Measurements from ENCODE around the gene SIVA1. TPM values are rescaled to one million over a fixed set of nuclear protein-coding genes. Genes with fewer than 3 reads are reported as not detected.
A peak's percentile ranks its signal among the peaks of the same experiment; 100 is the strongest.

The SIVA1 gene
- total and polyA plus RNA-seq, 3 experiments from 2014 or later, result 150 to 227 (median 175) TPM

DNA sequence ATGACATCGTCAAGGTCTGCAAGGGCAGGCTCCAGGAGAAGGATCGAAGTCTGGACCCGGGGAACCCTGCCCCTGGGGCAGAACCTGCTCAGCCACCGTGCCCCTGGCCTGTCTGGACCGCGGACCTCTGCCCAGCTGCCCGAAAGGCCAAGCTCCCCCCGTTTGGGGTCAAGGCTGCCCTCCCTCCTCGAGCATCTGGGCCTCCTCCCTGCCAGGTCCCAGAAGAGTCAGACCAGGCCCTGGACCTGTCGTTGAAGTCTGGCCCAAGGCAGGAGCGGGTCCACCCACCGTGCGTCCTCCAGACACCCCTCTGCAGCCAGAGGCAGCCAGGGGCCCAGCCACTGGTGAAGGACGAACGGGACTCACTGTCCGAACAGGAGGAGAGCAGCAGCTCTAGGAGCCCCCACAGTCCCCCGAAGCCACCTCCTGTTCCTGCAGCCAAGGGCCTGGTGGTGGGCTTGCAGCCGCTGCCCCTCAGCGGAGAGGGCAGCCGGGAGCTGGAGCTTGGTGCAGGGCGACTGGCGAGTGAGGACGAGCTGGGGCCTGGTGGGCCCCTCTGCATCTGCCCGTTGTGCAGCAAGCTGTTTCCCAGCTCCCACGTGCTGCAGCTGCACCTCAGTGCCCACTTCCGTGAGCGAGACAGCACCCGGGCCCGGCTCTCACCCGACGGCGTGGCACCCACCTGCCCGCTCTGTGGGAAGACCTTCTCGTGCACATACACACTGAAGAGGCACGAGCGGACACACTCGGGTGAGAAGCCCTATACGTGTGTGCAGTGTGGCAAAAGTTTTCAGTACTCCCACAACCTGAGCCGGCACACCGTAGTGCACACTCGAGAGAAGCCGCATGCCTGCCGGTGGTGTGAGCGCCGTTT lies 48.8 kb downstream of the SIVA1 start:
- Mint-ChIP-seq H3K4me3 (peak overlapping the region; percentile 83 to 93 (median 86)), H3K27me3 (no peaks in the 10 kb centered on the region), H3K36me3 (peaks cover 0 to 3% (median 0%) of the 10 kb centered on the region in 3 donors), H3K9me3 (no peaks in the 10 kb centered on the region), H3K4me1 (peaks cover 9 to 53% (median 17%) of the 10 kb centered on the region in 3 donors), H3K27ac (peak overlapping the region in 6 of 8 donors; percentile 26 to 96 (median 69))
- Histone ChIP-seq H3K4me1 (ENCODE audit: insufficient read depth, low read length) (peaks cover 20% of the 10 kb centered on the region), H3K36me3 (ENCODE audit: insufficient read depth, low read length) (no peaks in the 10 kb centered on the region), H3K9me3 (ENCODE audit: low read length) (no peaks in the 10 kb centered on the region), H3K4me3 (ENCODE audit: low read length) (peak overlapping the region; percentile 66), H3K27me3 (ENCODE audit: insufficient read depth, low read length, poor library complexity, severe bottlenecking) (no peaks in the 10 kb centered on the region), H3K27ac (ENCODE audit: low read depth, low read length) (peak overlapping the region; percentile 38)
- DNase-seq, result no peak
- CTCF ChIA-PET, result interaction anchor here (0.9 to 2.3 kb wide), 5 partner anchors 8 to 33 kb away, joined by 4 to 15 read pairs (median 6); no protein-coding TSS in a partner anchor
- POLR2A ChIA-PET, result interaction anchor here (1.1 to 1.9 kb wide), 3 partner anchors 10 to 49 kb away, joined by 5 to 11 read pairs (median 8); partner anchors contain the start of gene SIVA1

DNA sequence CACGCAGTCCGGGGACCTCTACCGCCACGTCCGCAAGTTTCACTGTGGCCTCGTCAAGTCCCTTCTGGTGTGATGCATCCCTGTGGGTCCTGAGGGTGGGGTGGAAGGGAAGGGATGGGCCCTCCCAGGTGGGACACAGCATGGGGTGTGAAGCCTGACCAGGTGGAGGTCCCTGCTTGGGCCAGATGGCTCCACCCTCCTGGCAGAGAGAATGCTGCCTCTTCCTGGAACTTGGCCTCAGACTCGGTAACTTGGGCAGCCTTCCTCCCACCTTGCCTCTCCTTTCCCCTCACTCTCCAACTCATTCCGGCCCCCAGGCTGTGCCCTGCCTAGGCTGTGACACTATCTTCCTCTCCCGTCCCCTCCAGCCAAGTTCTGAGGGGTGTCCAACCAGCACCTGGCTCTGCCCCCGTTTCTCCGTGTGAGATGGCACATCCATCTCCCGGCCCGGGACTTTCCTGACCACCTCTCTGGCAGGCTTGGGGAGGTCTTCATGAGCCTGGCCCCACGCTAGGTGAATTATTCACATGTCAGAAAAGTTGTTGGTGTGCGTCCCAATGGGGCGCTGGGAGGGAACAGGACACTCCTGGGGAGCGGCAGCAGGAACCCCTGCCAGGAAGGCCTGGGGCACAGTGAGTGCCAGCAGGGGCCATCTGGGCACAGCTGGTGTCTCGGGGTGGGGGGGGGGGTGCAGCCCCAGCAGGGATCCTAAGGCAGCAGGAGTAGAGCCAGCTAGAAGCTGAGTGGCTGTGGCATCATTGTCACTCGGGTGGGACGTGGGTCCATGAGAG lies 49.6 kb downstream of the SIVA1 start:
- DNase-seq, result no peak
- peaks cover 9 to 46% (median 17%) of the 10 kb centered on the region in 3 donors for H3K4me1 Mint-ChIP-seq
- peak overlapping the region in 5 of 7 donors; percentile 43 to 88 (median 67) for H3K4me3 Mint-ChIP-seq
- Histone ChIP-seq H3K36me3 (ENCODE audit: insufficient read depth, low read length) (no peaks in the 10 kb centered on the region), H3K4me3 (ENCODE audit: low read length) (no peak overlapping the region), H3K4me1 (ENCODE audit: insufficient read depth, low read length) (peaks cover 20% of the 10 kb centered on the region), H3K27ac (ENCODE audit: low read depth, low read length) (no peak overlapping the region), H3K27me3 (ENCODE audit: insufficient read depth, low read length, poor library complexity, severe bottlenecking) (no peaks in the 10 kb centered on the region), H3K9me3 (ENCODE audit: low read length) (no peaks in the 10 kb centered on the region)
- no peaks in the 10 kb centered on the region for H3K9me3 Mint-ChIP-seq
- peak overlapping the region in 2 of 8 donors; percentile 74 to 96 for H3K27ac Mint-ChIP-seq
- peaks cover 0 to 3% (median 0%) of the 10 kb centered on the region in 3 donors for H3K36me3 Mint-ChIP-seq
- ChIA-PET POLR2A (no interaction called here), CTCF (interaction anchor here (1.9 to 2.3 kb wide), 2 partner anchors 10 to 24 kb away, joined by 6 to 15 read pairs; no protein-coding TSS in a partner anchor)
- no peaks in the 10 kb centered on the region for H3K27me3 Mint-ChIP-seq

- H3K4me3 ChIP-seq (ENCODE audit: low read length), result no peak overlapping the region
- peaks cover 0 to 3% (median 0%) of the 10 kb centered on the region in 3 donors for H3K36me3 Mint-ChIP-seq
- no peak for DNase-seq
- no peaks in the 10 kb centered on the region for H3K9me3 ChIP-seq (ENCODE audit: low read length)
- H3K27ac Mint-ChIP-seq, result peak overlapping the region in 1 of 8 donors; percentile 78
- POLR2A ChIA-PET, result interaction anchor here (0.6 kb wide), 1 partner anchor 69 kb away, joined by 6 read pairs; no protein-coding TSS in a partner anchor
- peaks cover 9 to 42% (median 17%) of the 10 kb centered on the region in 3 donors for H3K4me1 Mint-ChIP-seq
- CTCF ChIA-PET, result no interaction called here
- no peaks in the 10 kb centered on the region for H3K27me3 ChIP-seq (ENCODE audit: insufficient read depth, low read length, poor library complexity, severe bottlenecking)
- H3K27me3 Mint-ChIP-seq, result no peaks in the 10 kb centered on the region
- peaks cover 20% of the 10 kb centered on the region for H3K4me1 ChIP-seq (ENCODE audit: insufficient read depth, low read length)
- H3K36me3 ChIP-seq (ENCODE audit: insufficient read depth, low read length), result no peaks in the 10 kb centered on the region
- no peak overlapping the region for H3K27ac ChIP-seq (ENCODE audit: low read depth, low read length)
- H3K9me3 Mint-ChIP-seq, result no peaks in the 10 kb centered on the region
- peak overlapping the region in 1 of 7 donors; percentile 24 for H3K4me3 Mint-ChIP-seq
Measured at GRCh38 chr14:104803280-104803911, 50.4 kb downstream of the SIVA1 start.

DNA sequence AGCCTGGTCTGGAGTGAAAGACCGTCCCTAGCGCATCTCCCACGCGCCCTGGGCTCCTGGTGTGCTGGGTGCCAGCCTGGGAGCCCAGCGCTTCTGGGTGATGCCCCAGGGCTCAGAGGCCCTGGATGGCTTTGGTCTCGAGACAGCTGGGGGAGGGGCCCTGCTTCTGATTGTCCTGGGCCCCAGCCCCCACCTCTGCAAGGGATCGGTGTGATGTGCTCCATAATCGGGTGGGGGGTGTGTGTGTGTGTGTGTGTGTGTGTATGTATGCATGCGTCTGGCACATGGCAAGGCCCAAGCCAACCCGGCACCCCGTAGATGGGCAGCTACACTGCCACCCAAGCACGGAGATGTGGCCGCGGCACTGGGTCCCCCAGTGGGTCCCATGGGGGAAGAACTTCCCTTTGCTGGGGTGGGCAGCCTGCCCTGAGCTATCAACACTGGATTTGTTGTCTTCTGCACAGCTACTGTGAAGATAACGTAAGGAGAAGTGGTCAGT lies 51.0 kb downstream of the SIVA1 start:
- Histone ChIP-seq H3K27me3 (ENCODE audit: insufficient read depth, low read length, poor library complexity, severe bottlenecking) (no peaks in the 10 kb centered on the region), H3K9me3 (ENCODE audit: low read length) (no peaks in the 10 kb centered on the region), H3K36me3 (ENCODE audit: insufficient read depth, low read length) (no peaks in the 10 kb centered on the region), H3K27ac (ENCODE audit: low read depth, low read length) (peak overlapping the region; percentile 38), H3K4me3 (ENCODE audit: low read length) (no peak overlapping the region), H3K4me1 (ENCODE audit: insufficient read depth, low read length) (peaks cover 20% of the 10 kb centered on the region)
- ChIA-PET POLR2A (interaction anchor here (0.6 kb wide), 1 partner anchor 69 kb away, joined by 6 read pairs; no protein-coding TSS in a partner anchor), CTCF (no interaction called here)
- Mint-ChIP-seq H3K4me3 (peak overlapping the region in 2 of 7 donors; percentile 24), H3K9me3 (no peaks in the 10 kb centered on the region), H3K27me3 (no peaks in the 10 kb centered on the region), H3K4me1 (peaks cover 9 to 38% (median 13%) of the 10 kb centered on the region in 3 donors), H3K36me3 (peaks cover 0 to 3% (median 0%) of the 10 kb centered on the region in 3 donors), H3K27ac (no peak overlapping the region)
- no peak for DNase-seq

DNA sequence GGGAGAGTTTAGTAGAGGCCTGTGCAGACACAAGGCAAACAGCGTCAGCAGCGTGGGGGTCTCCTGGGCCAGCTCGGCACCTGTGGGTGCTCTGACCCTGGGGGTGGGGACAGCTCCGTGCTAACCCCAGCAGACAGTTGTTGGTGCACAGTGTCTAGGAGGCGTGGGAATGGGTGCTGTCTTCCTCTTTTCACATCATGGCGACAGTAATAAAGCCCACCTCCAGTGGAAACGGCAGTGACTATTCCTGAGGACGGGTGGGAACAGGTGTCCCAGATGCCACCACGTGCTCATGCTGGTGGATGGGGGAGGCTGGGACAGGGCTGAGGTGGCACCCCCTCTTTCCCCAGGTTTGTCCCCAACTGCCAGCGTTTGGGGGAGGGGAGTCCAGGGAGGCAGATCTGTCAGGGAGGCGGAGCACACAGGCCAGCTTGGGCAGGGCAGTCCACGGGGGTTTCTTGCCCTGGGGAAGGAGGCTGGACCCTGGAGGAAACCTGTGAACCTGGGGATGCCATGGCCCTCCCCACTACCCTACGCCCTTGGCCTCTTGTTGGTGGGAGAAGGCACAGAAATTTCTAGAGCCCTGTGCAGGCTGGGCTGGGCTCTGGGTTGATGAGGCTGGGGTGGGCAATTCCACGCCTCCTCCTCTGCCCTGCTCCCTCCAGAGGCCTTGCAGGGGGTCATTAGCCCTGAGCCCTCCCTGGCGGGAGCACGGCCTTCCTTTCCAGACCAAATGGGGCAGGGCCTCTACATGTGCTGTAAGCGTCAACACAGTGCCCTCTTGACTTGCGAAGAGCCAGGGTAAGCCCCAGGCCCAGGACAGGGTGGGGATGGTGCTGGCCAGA lies 51.8 kb downstream of the SIVA1 start:
- no peaks in the 10 kb centered on the region for H3K27me3 Mint-ChIP-seq
- CTCF ChIA-PET, result no interaction called here
- H3K27ac ChIP-seq (ENCODE audit: low read depth, low read length), result peak overlapping the region; percentile 38
- H3K4me1 Mint-ChIP-seq, result peaks cover 1 to 31% (median 11%) of the 10 kb centered on the region in 3 donors
- POLR2A ChIA-PET, result no interaction called here
- no peaks in the 10 kb centered on the region for H3K9me3 Mint-ChIP-seq
- H3K4me3 Mint-ChIP-seq, result peak overlapping the region in 1 of 7 donors; percentile 24
- H3K9me3 ChIP-seq (ENCODE audit: low read length), result no peaks in the 10 kb centered on the region
- peaks cover 19% of the 10 kb centered on the region for H3K4me1 ChIP-seq (ENCODE audit: insufficient read depth, low read length)
- H3K36me3 ChIP-seq (ENCODE audit: insufficient read depth, low read length), result no peaks in the 10 kb centered on the region
- DNase-seq, result no peak
- H3K4me3 ChIP-seq (ENCODE audit: low read length), result no peak overlapping the region
- no peaks in the 10 kb centered on the region for H3K27me3 ChIP-seq (ENCODE audit: insufficient read depth, low read length, poor library complexity, severe bottlenecking)
- peaks cover 0 to 3% (median 0%) of the 10 kb centered on the region in 3 donors for H3K36me3 Mint-ChIP-seq
- H3K27ac Mint-ChIP-seq, result no peak overlapping the region

- H3K4me1 Mint-ChIP-seq, result peaks cover 0 to 28% (median 10%) of the 10 kb centered on the region in 3 donors
- Histone ChIP-seq H3K9me3 (ENCODE audit: low read length) (no peaks in the 10 kb centered on the region), H3K36me3 (ENCODE audit: insufficient read depth, low read length) (no peaks in the 10 kb centered on the region), H3K4me3 (ENCODE audit: low read length) (no peak overlapping the region), H3K27me3 (ENCODE audit: insufficient read depth, low read length, poor library complexity, severe bottlenecking) (no peaks in the 10 kb centered on the region), H3K4me1 (ENCODE audit: insufficient read depth, low read length) (peaks cover 15% of the 10 kb centered on the region), H3K27ac (ENCODE audit: low read depth, low read length) (peak overlapping the region; percentile 38)
- no peaks in the 10 kb centered on the region for H3K9me3 Mint-ChIP-seq
- no peak overlapping the region for H3K27ac Mint-ChIP-seq
- H3K27me3 Mint-ChIP-seq, result no peaks in the 10 kb centered on the region
- CTCF ChIA-PET, result no interaction called here
- peaks cover 0 to 3% (median 0%) of the 10 kb centered on the region in 3 donors for H3K36me3 Mint-ChIP-seq
- H3K4me3 Mint-ChIP-seq, result no peak overlapping the region
- POLR2A ChIA-PET, result no interaction called here
- no peak for DNase-seq
Measured at GRCh38 chr14:104805326-104805678, 52.4 kb downstream of the SIVA1 start.
